GM21367 (cell line): ENCODE data around the gene PCTP.

Experiments
- ATAC-seq: cut with Tn5 transposase; IDR thresholded peaks from one replicate; pipeline ENCODE4 v1.9.1; 2021; ENCODE audit not compliant: unreplicated experiment

PCTP gene

DNA sequence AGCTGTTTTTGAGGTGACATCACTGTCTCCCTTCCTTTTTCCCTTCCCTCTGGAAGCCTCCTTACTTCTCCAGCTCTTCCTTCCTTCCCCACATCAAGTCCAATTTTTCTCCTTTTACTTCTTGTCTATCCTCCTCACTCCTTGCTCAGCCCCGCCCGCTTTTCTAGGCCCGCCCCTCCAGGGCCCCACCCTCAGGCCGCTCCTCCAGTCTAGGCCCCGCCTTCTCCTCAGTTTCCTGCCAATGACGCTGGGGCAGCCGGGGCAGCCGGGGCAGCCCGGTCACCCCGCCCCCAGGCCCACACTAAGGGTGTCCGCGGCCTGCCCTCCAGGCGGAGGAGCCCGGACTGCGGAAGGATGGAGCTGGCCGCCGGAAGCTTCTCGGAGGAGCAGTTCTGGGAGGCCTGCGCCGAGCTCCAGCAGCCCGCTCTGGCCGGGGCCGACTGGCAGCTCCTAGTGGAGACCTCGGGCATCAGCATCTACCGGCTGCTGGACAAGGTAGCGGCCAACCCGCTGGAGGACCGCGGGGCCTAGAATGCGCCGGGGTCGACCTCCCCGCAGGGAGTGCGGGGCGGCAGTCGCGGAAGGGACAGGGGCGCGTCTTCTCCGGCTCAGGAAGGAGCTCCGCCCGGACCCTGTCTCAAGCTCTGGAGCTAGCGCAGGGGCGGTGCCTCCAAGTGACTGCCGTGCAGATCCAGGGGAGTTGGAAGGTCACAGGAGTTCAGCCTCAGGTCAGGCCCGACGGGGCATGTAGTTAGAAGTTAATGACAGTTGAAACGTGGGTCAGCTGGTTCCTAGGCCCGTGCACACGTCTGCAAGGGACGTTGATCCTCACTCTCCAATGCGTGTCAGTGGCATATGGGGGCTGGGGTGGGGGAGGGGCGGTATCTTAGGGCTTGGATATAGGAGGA is at the start of gene PCTP:
Gene PCTP, plus strand, starts transcription at position 302 of the 908 bp plus-strand sequence. Its CDS starts 53 bp downstream, at position 355.
- ATAC-seq: peak; percentile 99

DNA sequence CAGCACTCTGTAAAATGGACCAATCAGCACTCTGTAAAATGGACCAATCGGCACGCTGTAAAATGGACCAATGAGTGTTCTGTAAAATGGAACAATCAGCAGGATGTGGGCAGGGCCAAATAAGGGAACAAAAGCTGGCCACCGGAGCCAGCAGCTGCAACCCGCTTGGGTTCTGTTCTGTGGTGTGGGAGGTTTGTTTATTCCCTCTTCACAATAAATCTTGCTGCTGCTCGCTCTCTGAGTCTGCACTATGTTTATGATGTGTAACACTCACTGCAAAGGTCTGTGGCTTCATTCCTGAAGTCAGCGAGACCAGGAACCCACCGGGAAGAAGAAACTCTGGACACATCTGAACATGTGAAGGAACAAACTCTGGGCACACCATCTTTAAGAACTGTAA is 48.7 kb upstream of the PCTP start:
- ATAC-seq: no peak

DNA sequence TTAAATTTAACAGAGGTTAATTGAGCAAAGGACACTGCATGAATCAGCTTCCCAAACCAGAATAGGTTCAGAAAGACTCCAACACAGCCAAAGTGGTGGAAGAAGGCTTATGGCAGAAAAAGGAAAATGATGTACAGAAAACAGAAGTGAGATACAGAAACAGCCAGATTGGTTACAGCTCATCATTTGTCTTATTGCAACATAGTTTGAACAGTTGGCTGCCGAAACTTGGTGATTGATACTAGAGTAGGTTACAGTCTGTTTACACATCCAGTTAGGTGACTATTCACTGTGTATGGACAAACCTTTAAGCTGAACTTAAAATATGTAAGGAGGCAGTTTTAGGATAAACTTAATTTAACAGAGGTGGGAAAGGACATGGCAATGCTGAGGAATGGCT is 46.5 kb upstream of the PCTP start:
- ATAC-seq: no peak

DNA sequence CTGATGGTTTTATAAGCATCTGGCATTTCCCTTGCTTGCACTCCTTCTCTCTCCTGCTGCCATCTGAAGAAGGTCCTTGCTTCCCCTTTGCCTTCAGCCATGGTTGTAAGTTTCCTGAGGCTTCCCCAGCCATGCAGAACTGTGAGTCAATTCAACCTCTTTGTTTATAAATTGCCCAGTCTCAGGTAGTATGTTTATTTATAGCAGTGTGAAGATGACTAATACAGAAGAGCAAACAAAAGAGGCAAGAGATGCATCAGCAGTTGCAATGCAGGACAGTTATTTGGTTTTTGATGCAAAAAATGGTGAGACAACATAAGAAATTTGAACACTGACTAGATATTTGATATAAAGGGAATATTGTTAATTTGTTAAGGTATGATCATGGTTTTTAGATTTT is 45.0 kb upstream of the PCTP start:
- ATAC-seq: peak; percentile 63

DNA sequence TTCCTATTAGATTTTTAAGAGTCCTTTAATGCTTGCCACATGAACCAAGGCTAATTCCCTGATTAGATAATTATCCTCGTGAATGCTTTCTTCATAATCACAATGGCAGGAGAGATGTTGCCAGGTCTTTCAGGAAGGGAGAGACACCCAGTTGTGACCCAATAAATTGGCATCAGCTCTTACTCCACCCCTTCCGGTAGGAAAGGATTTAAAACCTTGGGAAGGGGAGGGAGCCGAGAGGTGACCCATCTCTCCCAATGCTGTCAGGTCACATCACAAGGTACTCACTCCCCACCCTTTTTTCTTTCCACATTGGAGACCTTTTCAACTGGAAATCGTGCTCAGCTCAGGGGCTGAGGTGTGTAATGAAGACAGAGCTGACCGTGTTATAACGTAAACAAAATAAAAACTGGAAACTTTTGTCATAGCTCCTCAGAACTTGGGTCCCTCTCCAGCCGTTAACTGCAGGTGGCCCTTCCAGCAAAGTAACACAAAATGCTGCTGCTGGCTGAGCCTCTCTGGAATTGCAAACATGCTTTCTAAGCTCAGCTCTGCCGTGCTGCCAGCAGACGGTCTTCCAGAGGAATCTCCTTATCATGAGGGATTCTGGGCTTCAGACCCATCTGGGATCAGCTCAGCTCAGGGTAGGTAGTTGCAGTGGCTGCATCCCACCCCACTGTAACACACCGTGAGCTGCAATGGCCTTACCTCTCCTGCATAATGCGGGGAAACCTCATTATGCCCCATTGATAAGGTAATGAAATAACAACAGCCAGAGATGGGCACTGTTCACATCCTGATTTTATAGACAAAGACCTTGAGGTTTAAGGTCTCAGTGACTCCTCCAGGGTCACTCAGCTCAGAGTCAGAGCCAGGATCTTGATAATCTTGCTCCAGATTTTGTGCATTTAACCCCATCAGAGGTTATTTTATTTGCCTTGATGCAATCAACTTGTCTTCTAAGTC is 43.8 kb upstream of the PCTP start:
- ATAC-seq: no peak

DNA sequence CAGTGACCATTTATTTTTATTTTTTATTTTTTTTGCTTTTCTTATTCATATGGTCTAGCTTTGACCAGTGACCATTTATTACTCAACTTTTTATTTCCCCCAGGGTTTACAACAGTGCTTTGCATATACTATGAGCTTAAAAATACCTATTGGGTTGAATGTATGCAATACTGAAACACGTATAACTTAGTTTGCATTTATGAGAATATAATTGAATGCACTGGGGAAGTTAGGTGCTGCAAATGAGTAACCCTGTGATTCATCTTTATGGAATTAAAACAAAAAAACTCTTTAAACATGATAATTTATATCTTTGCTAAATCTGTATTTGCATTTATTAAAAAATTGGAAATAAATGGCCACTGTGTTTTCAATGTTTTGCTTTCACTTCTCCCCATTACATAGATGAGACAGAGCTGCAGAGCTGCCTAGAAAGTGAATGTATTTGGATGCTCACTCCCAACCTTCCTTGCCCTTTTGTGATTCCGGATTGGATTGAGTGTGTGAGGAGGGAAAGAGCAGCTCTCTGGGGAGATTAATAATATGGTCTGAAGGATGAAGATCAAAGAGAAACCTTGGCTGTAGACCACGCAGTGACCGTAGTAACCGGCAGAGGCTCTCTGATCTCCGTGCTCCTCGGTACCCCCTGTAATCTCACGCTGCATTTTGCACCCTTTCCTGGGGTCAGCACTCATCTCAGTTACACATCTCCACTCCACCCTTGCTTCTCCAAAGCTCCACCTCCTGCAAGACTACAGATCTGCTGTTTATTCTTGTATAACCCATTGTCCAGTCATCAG is 42.5 kb upstream of the PCTP start:
- no peak for ATAC-seq

DNA sequence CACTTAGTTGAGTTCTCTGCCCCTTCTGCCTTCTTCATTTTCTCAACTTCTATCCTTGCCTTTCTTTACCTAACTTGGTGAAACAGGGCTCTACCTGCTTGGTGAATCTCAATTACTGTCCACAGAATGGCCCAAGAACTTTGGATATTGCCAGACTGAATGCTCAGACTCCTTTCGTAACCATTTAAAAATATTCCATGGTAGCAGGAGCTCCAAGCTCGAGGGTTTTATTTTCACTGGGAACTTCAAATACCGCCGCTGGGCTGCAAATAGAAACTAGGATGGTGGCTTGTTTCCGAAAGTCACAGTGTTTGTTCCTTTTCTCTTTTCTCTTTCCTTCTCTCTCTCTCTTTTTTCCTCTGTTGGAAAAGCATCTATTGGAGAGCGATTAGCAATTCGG is 41.4 kb upstream of the PCTP start:
- ATAC-seq: no peak

DNA sequence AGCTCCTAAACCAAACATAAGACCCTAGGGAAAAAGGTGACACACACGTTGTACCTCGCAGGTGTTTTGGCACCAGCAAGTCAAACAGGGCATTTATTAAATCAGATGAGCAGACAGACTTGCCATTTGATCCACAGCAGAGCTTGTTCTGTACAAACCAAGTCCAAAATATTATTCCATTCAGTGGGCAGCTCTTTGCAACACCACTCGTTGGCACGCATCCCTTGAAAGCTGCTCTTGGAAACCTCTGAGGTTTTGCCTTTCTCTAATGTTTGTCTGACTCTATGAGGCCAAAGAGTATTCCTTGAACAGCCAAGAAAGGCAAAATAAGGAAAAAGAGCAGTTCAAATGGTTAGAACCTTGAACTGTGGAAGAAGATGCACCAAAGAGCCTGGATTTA is 40.9 kb upstream of the PCTP start:
- no peak for ATAC-seq

DNA sequence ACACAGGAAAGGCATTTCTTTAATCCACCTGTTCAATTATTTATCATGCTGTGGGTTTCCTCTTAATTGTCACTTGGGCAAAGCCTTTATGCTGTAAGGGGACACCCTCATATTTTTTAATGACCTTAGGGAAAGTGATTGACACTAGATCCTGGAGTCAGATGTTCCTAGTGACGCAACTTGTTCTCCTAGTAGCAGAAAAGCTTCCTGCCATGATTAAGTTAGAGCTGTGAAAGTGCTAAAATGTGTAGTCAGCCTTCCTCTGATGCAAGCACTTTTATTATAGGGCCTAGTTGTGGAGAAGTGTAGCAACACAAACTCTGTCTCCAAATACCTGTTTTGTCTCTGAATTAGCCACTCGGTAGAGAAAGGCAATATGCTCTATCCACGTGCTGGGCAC is 40.4 kb upstream of the PCTP start:
- ATAC-seq: no peak

DNA sequence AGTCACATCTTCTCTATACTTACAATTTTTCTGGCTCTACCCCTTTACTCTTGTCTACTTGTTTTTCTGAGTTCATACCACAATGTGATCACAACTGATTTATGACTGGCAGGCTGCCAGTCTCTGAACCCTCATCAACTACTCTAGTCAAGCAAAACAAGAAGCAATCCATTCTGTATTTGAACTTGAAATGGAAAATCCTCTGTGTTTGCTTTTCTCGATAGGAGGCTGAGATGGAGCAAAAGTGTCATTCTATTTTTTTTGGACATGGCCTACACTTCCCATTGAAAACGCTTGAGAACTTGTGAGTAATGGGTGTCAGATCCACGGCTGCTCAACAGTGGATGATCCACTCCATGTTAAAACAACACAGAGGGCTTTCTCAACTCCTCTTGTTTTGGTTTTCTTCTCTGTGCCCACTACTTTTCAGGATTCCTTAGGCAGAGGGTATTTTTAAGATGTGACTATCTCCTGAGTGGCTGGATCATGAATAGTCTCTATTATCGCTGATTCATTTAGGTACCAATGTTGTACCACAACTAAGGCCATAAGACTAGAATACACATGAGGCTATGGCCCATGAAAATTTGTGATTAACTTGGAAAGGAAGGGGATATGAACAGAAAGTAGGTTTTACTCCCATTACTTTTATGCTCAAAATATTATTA is 39.9 kb upstream of the PCTP start:
- no peak for ATAC-seq

DNA sequence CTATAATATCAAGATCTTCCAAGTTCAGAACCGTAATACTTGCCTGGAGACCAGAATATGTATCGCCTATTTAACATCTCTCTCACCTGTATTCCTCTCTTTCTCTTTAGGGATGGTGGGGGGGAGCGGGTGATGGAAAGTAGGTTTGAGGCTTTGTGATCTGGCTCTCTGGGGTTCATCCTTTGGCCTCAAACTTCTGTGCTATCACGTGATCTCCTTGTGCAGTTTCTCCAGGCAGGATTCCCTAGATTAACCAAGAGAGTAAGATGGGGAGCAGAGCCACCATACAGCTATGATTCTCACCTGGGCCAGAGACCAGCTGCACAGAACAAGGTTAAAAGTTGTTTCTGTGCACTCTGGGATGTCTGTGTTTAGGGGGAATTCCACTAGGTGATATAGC is 33.4 kb upstream of the PCTP start:
- ATAC-seq: no peak

DNA sequence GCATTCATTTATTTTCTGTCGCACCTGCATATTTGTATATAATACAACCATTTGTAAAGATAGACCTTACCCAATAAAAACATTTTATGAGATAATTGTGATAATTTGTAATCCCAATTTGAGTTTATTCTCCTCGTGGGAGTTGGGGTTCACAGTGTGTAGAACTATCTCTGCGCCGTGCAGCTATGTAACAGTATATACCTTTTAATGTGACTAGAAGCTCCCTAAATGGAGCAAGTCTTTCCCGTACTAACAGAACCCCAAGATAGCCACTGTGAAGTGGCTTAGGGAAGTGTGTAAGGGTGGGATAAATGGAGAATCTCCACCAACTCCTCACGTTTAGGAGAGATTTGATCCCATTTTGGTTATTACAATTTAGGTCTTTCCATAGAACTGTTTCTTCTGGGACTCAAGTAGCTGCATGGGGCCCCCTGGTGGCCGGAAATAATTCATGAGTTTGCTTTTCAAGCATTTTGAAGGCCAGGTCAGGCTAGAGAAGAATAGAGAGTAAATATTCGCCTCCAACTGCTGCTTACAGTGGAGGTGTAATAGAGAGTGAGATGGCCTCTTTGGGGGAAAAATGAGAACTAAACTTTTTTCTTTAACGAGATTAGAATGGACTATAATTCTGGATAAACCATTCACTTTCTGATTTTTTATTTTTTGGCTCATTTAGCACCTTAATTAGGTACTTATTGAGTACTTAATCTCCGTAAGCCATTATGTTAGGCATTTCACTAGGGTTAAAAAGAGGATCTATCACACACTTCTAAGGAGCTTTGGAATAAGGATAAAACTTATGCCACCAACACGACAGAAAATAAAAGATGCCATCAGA is 32.7 kb upstream of the PCTP start:
- peak; percentile 84 for ATAC-seq

DNA sequence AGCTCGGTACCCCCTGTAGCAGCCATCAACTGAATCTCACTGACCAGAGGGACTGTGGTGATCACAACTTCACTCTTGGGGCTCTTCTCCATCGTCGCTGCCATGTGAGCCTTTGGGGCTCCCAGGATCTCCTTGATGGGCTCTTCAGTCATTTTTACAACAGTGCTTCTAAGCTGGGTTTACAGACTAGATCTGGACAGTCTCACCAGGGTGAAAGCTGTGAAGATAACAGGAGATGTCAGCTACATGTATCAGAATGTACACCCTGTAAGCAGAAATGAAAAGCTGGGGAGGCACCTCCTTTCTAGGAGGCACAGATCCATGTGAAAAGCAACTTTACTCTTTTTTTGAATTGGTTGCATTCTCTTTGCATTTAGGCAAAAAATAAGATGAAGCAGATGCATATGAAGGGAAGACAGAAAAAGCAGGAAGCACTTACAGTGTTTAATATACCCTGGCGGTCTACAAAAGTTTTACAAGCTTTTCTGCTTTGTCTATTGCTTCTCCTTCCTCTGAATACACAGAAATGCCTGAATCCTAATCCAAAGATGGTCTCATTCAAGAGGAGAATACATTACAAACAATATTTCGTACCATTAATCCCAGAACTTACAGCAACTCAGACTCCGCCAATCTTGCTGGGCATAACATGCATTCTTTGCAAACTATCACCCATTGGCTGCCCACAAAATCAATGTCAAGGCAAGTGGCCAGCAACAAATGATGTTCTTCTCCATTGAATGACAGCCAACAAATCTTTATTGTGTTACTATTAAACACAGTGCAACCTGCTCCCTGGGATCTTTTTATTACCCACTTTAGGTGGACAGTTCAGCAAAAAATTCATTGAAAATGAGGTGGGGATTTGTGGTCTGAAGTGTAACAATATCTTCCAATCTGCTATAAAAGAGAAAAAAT is 29.7 kb upstream of the PCTP start:
- ATAC-seq: no peak

DNA sequence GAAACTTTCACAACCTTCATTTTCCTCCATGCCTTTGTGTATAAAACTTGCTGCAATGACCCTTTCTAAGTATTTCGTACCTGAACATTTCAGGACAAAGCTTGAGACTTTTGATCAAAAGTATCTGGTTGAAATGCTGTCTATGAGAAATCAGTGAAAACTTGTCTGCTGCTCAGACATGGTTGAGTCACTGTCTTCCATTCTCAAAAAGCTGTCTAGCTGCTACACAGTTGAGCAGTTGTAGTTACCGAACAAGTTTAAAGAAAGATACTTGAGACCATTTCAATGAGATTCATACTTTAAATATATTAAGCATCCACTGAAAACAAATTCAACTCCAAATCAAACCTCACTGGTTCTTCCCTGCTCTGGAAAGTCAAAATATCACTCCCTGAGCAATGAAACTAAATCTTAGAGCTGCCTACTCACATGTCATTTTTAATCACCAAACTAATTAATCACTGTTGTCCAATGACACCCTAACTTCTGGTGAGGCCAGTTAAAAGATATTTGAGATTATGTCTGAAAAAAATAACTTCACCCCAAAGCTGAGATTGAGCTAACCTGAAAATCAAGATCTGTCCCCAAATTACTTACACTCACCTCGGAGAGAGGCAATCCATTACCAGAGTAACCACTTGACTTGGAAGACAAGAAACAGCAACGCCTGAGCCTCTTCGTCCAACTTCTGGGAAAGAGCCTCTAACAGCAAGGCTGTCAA is 28.7 kb upstream of the PCTP start:
- ATAC-seq: no peak

DNA sequence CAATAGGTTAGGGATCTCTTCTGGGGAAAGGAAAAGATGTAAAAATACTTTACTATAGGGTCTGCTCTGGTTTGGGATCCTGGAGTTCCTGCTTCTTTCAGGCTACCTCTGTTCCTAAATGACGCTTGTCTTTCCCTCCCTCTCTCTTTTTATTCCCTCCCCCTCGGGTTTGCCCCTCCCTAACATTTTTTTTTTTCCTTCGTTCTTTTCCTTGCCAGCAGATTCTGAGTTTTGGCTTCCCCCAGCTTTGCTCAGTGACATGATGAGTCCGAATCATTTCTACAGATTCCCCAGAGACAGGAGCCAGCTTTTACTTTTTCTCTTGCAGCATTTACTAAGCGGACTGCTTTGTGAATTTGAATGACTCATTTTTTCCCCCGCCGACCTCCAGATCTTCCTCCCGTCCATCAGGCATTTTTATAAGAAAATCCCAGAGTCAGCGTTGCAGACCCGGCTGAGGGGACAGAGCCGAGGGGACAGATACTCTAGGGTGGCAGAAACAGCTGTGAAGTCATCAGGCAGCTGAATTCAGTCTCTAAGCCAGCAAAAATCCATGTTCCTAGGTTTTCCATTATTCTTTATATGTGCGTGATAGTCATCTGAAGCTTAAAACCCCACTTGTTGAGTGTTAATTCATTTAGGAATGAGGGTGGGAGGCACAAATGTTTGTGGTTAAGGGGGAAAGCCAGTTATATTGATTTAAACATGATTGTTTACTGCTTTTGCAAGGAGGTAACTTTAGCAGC is 27.9 kb upstream of the PCTP start, which contains the start of gene TMEM100:
Gene TMEM100, minus strand, starts transcription at position 123 of the 746 bp plus-strand sequence. CDS start 1,794 bp downstream, outside the sequence.
- ATAC-seq: no peak

DNA sequence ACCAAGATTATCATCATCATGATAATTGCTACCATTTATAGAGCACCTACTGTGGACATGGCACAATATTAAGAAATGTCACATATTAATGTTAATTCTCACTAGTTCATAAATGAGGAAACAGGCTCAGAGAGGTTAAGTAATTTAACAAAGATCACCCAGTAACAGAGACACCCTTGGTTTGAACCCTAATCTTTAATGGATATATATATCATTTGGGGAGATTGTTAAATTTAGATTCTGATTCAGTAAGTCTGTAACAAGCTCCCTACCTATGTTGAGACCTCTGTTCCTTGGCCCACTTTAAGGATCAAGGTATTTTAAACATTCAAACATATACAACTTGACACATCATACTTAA is 27.4 kb upstream of the PCTP start:
- ATAC-seq: no peak

DNA sequence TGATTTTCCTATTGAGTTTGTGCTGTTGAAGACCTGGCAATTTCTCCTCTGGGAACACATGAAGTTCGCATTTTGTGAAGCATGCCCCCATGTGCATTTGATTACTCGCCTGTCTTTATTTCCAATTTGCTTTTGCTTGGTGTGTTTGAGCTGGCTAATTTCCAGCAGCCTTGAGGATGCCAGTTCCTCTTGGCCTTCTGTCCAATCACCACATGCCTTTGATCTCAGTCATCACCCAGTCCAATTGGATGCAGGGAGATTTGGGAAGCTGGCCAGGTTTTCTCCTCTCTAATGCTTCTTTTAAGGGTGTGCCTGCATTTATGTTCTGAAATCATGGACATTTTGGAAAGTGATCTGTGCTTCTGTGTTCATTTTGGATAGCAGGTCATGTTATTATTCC is 24.4 kb upstream of the PCTP start:
- no peak for ATAC-seq
